Activated CD8-positive, alpha-beta memory T cell treated with anti-CD3 and anti-CD28 coated beads for 4 hours (primary cell): ENCODE data around the gene HP1BP3.
A peak's percentile ranks its signal among the peaks of the same experiment; 100 is the strongest.
"Not testable (repeated sequence)": the region's sequence is repeated elsewhere in the genome, so short reads cannot be mapped to it uniquely, and the experiment has no call there.

Source experiments
- DNase-seq, 2 donors: peaks; one replicate each; pipeline ENCODE4 v3.0.0-alpha.2; 2020; ENCODE audit warnings: low read depth in 2 of 2

The HP1BP3 gene

DNA sequence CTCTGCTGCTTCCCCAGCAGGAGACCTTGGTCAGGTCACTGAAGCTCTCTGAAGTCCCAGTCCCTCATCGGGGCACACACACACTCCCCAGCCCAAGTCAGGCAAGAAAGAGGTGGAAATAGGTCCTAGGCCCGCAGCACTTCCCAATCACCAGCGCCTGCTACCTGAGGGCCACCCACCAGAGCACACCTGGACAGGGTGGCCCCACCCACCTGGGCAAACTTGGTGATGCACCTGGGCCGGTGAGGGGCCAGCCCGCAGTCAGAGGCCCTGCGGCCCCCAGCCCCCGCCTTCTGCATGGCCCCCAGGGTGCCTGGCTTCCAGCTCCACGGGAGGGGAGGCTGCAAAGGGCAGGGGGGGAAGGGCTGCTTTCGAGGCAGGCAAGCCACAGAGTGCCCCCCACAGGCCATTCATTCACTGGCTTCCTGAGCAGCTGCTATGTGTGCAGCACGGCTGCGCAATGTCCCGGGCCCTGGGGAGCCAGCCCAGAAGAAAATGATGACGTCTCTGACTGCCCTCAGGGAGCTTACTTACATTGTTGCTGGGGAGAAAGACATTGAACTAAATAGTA is 59.3 kb downstream of the HP1BP3 start:
- DNase-seq: no peak

DNA sequence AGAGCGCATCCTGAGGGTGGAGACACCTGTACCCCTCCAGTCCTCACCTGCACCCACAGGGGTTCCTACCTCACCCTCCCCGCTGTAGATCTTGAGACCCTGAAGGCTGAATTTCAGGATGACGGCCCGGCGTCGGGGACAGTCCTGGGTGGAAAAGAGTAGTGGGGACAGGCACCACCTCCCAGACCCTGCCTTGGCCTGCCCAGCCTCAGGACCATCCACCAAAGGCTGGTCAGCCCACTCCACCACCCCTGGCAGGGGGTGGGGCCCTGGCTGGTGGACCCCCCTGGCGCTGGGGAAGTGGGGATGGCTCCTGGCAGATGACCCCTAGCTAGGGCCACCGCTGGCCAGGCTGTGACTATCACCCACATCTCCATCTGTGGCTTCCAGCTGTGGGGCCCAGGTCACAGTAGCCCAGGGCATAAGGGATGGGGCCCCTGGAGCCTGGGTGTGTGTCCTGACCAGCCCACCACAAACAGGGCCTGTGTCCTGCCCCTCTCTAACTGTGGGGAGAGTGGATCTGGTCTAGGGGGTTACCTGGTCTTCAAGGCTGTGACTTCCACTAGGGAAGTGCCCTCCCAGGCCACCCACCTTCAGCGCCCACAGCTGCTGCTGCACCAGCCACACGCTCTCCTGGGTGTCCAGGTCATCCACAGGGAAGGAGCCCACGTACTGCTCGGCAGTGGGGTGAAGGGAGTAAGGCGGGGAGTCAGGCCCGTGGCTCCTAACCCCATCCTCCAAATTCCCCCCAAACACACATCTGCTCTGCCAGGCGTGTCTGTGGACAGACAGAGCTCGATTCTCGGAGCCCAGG is 60.0 kb downstream of the HP1BP3 start:
- DNase-seq: no peak

DNA sequence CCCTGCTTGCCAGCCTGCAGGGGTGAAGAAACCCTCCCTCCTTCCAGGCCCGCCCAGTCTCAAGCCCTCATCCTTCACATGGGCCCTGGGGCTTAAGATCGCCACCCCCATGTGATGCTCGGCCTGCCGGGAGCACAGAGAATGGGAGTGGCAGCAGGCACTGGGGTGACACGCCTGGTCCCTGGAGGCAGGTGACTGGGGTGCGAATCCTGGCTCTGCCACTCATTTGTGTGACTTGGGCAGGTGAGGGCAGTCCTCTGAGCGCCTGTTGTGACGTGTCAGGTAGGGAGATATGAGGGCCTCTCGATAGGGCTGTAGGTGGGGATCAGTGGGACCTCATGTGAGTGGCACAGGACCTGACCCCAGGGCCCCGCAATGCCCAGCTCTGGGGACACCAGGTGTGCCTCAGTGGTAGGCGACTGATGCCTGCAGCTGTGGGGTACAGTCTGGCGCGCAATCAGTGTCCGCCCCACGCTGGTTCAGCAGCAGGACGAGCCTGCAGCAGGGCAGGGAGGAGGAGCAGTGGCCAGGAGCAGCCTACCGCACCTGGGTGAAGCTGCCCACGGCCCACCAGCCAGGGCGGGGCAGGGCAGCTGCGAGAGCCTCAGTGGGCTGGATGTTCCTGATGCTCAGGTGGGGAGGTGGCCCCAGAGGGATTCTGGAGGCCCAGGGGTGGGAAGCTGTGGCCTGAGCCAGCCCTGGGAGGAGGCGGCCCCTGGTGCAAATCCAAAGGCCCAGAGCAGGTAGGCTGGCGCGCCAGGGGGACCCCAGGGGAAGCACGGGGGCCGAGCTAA is 60.8 kb downstream of the HP1BP3 start:
- DNase-seq: no peak

DNA sequence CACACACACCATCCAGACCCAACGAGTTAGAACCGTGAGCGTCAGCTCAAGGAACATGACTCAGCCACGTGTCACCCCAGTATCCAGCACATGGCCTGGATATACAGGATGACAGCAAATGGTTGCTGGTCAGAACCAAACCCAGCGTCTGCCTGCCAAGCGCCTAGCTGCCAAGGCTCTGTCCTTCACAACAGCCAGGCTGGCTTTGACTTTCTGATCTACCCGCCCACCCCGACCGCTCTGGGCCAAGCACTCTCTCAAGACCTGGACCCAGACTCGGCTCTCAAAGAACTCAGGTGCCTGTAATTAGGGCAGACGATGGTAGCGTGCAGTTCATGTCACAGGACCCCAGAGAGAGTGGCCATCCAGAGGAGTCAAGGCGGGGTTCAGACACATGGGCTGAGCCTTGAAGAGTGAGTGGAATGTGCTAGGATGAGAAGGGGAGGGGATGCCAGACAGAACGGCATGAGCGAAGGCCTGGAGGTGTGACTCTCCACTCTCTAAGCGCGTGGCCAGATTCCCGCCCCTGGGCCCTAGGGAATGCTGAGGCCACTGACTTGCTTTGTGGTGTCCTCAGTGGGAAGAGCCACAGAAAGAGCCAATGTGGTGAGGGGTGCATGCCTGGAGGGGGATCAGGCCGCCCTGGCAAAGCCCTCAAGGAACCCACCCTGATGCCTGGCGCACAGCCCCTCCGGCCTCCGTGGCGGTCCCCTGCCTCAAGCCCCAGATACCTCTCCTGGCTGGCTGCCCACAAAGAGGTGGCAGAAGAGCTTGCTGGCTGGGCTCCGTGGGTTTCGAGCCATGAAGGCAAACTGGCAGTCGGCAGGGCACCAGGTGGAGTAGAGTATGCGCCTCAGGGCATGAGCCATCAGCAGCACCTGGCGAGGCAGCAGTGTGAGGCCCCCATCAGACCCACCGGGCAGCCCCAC is 61.7 kb downstream of the HP1BP3 start:
- DNase-seq: no peak

DNA sequence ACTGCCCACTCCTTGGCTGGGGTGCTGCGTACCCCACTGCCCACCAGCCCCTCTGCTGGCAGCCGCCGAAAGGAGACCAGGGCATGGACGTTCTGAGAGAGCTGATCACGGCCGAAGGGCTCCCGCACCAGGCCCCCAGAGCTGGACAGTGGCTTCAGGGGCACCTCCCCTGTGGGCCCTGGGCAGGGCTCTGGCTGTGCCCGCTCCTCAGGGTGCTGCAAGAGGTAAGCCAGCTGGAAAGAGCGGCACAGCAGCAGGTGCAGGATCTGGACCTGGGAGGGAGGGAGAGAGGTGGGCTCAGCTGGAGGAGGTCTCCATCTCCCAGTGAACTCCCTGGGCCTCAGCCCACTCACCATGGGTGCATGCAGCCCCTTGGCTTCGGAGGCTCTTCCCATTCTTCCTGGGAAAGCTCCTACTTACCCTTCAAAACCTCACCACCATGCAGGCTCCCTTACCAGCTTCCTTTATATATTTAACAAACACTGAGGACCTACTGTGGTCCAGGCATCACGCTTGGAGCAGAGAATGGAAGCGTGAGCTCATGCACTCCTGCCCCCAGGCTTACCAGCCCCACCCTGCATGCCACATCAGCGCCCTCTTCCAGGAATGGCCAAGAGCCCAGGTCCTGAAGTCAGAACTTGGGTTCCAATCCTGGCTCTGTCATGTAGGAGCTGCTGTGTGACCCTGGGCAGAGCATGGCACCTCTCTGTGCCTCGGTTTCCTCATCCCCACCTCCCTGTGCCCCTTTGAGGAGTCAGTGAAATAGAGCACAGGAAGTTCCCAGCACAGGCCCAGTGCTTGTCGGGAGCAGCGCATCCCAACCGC is 62.5 kb downstream of the HP1BP3 start:
- no peak for DNase-seq

DNA sequence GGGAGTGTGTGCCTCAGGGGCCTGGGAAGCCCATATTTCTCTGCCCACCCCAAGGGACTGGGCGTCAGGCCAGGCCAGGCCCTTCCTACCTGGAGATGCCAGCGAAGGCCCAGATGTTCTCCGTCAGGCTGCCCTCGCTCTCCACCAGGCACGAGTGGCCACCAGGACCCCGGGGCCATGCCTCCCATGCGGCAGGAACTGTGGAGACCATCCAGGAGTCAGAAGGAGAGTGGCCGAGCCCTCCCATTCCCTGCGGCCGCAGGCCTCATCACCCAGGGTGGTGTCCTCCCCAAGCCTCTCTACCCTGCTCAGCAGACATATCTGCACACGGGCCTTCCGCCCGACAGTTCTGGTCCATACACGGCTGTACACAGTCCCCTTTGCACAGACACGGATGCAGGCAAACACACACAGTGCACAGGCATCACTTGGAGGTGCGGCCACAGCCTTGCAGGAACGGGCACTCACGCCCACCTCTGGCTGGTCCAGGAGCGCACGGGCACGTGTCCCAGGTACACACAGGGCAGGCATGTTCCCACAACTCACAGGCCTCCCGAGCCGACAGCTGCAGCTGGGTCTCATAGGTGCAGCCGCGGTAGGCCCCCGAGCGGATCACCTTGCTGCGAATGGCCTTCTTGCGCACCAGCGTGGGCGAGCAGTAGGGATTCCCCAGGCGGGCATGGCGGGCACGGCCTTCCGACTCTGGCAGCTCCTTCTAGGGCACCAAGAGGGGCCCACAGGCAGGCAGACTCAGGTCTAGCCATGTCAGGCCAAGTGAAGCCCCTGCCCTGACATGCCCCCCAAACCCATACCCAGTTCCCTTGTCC is 63.4 kb downstream of the HP1BP3 start:
- DNase-seq: no peak

DNA sequence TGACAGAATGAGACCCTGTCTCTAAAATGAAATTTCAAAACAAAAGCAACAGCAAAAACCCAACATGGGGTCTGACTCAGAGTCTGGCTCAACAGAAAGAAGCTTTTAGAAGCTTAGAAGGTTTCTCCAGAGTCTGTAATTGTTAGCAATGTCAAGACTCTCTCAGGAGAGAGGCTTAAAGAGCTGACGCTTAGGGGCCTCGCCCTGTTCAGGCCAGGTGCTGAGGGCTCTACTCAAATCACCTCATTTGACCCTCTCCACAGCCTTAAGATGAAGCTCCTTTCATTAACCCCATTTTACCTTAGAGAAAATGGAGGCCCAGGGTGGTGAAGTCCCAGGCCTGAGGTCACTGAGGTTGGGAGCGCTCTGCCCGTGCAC is 64.0 kb downstream of the HP1BP3 start:
- DNase-seq: no peak

DNA sequence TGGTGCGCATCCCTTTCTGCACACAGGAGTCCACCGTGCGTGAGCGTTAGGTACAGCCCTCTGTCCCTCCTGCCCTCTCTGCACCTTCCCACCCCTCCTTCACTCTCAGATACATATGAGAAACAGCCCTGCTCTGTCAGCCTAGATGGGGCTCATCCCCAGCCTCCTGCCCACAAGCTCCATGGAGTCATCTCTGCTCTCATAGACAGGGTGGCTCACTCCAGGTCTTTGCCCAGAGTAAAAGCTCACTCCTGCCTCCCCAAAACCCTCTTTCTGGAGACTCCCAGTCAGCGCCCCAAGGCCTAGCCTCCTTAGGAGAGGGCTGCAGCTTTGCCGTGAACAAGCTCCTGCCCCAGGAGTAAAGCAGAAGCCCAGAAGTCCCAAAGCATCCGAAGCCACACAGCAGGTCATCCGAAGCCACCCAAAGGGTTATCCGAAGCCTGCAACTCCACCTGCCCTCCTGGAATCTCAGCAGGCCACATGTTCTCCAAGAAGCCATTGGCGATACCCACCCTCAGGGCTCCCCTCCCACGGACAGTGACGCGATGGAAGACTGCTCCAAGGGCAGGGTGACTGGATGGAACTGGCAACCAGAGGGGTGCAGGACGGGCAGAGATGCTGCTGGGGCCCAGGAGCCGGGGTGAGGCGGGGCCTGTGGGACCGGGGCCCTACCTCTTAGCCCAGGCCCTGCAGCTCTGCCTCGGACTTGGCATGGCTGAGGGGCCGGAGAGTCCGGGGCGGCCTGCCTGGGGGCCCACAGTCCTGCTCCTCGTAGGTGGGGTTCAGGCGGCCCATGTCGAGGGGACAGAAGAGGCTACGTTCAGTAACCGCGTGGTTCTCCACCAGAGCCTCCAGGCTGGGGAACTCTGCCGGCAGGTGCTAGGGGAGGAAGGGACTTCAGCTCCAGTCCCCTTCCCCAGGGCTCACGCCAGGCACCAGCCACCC is 65.7 kb downstream of the HP1BP3 start:
- no peak for DNase-seq

DNA sequence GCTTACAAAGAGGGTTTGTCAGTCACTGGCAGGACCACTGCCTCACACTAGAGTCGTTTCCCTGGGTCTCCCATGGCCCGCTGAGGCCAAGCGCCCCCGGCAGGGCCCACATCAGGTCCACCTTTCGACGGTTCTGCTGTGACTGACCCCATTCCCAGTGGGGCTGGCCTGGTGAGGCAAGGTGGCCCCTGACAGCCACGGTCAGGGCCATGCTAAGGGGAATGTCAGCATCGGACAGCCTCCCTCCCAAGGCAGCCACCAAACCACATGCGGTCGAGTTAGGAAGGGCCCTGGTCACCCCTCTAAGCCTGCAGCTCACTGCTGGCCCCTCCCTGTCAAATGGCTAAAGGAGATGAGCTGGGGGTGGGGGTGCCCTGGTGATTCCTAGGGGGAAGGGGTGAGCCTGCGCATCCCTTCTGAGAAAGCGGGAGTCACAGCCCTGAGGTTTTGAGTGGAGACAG is 66.4 kb downstream of the HP1BP3 start:
- DNase-seq: no peak

DNA sequence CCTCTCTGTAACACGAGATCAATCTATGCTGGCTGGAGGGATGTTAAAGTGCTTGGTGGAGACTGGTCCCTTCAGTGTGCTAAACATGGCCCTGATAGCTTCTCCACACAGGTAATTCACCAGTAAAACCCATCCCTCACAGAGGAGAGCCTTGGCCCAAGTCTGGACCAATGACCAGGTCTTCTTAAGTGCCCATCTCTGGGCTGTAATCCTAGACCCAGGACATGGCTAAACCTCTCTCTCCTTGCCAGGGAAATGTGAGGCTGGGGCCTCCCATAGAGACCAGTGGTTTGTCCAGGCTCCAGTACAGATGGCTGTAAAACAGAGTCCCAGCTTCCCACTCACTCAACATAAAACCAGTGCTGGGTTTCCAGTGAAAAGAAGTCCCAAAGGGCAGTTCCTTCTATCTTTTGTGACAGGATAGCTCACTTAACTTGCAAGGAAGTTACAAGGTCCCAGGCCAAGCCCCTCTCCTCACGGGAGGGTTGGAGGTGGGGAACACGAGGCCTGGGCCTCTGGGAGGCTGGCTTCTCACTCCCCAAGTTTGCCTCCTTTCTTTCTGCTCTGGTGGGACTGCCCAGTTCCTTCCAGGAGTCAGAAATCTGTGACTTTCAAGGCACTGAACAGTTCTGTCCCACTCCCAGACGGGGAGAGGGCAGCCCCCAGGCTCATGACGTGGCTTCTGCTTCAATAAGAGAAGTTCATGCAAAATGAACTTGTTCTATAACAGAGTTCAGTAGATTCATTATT is 67.1 kb downstream of the HP1BP3 start:
- DNase-seq: no peak

DNA sequence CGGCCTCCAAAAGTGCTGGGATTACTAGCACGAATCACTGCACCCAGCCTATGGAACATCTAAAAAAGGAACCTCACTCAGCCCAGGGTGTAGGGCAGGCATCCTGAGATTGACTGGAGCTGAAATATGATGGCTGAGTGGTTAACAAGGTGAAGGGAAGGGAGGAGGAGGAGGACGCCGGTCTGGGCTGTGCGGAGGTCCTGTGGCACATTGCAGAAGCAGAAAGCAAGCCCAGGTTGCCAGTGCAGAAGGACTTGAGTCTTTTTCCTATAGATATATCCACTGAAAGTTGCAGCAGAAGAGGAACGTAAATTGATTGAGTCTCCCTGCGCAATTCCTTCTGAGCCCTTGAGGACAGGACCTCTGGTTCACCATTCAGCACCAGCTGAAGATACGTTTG is 67.8 kb downstream of the HP1BP3 start:
- no peak for DNase-seq

DNA sequence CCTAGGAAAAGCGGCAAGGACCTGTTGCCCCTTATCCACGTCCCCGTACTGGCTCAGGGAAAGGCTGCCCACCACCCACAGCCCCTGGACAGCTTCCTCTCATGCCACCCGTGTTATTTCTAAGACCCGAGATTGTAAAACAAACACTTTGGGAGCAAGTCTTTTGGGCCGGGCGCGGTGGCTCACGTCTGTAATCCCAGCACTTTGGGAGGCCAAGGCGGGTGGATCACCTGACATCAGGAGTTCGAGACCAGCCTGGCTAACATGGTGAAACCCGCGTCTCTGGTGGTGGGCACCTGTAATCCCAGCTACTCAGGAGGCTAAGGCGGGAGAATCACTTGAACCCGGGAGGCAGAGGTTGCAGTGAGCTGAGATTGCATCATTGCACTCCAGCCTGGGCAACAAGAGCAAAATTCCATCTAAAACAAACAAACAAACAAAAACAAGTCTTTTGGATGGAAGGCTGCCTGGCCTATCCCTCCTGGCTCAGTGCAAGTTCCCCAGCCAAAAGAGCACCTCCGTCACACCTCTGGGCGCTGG is 68.7 kb downstream of the HP1BP3 start:
- not testable (repeated sequence) for DNase-seq

DNA sequence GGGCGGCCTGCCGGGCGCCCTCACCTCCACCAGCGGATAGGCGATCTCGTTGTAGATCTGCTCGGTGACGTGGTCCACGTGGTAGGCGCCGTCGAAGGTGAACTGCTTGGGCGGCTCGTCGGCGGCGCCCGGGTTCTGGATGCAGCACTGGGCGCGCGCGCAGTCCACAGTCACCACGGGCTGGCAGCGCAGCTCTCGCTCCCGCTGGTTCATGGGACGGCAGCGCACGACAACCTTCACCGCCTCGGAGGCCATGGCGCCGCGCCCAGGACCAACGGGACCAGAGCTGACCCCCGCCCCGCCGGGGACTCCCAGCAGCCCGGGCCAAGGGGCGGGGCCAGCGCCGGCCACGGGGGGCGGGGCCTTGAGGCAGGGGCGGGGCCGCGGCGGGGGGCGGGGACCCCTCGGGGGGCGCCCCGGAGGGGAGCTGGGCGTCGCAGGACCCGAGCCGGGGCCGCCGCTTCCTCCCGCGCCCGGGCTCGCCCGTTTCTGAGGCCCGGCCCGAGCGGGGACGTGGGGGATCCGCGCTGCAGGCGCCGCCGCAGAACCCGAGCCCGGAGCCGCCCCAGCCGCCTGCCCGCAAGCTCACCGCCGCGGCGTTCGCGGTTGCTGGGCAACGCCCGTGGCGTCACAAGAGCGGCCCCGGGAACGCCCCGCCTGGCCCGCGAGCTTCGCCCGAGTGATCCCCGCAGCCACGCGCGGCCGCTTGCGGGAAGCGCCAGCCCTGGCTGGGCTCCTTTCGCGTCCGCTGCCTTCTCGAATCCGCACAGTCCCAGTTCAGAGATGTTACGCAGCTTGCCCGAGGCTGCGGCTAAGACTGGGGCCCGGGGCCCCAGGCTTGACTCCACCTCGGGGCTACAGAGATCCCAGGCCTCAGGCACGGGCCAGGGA is 69.4 kb downstream of the HP1BP3 start, which contains the start of gene KIF17:
Gene KIF17, minus strand, starts transcription at position 556 of the 891 bp plus-strand sequence. Its CDS starts 301 bp downstream, at position 255.
- peak; percentile 24 to 35 for DNase-seq

DNA sequence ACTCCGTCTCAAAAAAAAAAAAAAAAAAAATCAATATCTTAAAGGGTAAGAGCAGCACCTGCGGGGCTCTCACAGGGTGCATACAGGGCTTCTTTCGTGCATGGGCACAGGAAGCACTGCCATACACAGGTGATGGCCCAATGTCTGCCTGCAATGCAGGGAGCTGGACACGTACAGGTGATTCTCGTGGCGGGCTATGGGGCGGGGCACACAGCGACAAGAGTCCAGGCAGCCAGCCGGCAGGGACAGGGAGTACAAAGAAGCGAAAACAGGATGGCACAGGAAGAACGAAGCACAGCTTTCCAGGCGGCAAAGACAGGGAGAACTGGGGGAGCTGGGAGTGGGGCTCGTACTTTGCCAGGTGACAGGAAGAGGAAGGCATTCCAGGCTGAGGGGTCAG is 70.9 kb downstream of the HP1BP3 start:
- no peak for DNase-seq

DNA sequence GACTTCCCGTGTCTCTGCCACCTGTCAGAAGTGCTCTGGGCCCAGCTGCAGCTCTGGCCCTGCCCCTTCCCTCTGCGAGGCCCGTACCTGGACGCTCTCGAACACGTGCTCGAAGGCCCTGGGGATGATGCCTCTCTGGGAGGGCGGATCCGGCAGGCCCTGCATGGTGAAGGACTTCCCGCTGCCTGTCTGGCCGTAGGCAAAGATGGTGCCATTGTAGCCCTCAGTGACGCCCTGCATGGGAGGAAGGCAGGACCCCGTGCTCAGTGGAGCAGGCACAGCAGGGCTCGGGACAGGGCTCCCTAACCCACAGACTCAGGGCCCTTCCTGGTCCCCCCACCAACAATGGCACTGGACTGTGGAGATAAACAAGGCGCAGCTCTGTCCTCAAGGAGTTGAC is 71.7 kb downstream of the HP1BP3 start:
- no peak for DNase-seq

DNA sequence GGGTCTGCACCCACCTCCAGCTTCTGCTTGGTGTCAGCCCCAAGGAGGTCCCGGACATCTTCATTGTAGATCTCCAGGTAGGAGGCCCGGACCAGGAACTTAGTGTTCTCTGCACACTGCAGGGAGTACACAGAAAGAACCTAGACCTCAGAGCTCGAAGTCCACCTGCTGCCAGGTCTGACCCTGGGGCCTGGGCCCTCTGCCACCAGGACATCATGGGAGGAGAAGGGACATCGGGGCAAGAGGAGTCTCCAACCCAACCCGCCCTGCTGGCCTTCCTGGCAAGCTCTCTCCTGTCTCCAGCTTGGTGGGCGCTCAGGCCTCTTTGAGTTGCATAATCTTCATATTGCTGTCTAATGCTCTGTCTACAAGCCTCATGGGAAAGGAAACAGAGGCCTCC is 73.7 kb downstream of the HP1BP3 start:
- DNase-seq: no peak

DNA sequence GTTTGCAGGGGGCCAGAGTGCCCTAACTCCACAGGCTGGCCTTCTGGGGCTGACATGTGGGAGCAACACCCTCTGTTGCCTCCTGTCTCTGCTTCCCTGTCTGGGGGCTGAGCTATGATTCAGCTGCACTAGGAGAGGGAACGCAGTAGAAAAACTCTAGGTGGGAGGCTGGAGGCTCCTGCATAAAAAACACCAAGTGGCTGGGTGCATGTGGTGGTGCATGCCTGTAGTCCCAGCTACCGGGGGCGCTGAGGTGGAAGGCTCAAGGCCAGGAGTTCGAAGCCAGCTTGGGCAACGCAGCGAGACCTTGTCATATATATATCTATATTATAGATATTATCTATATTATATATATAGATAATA is 74.9 kb downstream of the HP1BP3 start:
- no peak for DNase-seq
